ENCODE measurements around the gene MORF4L1.
"Not testable (repeated sequence)": the region's sequence is repeated elsewhere in the genome, so short reads cannot be mapped to it uniquely, and the experiment has no call there.

MORF4L1 gene

DNA sequence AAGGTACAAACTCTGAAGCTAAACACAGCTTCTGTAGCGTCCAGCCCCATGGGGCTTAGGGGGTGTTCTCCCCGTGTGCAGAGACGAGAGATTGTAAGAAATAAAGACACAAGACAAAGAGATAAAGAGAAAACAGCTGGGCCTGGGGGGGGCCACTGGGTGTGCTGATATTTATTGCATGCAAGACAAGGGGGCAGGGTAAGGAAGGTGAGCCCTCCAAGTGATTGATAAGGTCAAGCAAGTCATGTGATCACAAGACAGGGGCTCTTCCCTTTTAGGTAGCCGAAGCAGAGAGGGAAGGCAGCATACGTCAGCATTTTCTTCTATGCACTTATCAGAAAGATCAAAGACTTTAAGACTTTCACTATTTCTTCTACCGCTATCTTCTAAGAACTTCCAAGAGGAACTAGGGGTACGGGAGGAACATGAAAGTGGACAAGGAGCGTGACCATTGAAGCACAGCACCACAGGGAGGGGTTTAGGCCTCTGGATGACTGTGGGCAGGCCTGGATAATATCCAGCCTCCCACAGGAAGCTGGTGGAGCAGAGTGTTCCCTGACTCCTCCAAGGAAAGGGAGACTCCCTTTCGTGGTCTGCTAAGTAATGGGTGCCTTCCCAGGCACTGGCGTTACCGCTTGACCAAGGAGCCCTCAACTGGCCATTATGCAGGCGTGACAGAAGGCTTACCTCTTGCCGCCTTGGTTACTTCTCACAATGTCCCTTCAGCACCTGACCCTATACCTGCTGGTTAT lies 29.8 kb downstream of the MORF4L1 start:
- DNase-seq: not testable (repeated sequence)

DNA sequence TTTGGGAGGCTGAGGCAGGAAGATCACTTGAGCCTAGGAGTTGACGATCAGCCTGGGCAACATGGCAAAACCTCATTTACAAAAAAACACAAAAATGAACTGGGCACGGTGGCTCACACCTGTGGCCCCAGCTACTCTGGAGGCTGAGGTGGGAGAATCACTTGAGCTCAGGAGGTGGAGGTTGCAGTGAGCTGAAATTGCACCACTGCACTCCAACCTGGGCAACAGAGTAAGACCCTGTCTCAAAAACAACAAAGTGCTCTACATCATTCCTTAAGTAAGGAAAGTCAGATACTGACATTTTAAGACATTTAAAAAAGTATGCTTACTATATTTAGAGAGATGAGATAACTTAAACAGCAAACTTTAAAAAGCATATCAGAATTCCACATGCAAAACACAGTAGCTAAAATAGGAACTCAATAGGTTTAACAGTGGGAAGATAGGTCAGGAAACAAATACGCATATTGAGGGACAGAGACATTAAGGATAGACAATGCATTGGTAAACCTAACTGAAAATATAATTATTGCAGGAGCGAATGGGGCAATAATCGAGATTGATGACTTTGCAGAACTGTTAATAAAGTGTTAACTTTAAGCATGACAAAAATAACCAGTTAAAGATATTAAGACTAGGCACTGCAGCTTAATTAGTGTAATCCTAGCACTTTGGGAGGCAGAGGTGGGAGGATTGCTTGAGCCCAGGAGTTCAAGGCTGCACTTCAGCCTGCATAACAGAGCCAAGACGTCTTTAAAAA lies 32.1 kb downstream of the MORF4L1 start:
- no peak for DNase-seq

DNA sequence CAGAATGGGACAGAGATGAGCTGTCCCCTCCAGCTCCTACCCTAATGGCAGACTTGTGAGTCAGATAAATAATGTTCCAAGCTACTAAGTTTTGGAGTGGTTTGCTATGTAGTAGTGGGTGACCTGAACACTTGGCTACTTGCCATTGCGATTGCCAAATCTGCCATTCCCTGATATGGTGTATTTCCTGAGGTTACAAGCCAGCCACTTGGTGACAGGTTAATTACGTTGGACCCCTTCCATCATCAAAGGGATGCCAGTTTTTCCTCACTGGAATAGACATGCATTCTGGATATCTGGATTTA lies 33.6 kb downstream of the MORF4L1 start:
- DNase-seq: no peak

DNA sequence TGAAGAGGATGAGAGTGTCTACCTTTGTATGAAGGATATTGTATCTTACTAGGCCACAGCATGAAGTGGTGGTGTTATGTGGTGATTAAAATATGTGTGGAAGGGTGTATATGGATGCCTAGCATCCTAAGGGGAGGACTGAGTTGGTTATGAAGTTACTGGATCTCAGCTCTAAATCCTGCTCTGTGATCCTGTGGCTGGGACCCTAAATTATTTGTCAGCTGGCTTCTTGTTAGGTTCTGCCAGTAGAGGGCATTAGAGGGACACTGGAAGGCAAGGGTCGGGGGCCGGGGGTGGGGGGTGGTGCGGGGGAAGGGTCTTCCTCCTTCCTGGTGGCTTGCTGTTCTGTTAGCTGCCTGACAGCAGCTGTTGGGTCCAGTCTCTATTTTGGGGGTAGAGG lies 34.9 kb downstream of the MORF4L1 start:
- no peak for DNase-seq

DNA sequence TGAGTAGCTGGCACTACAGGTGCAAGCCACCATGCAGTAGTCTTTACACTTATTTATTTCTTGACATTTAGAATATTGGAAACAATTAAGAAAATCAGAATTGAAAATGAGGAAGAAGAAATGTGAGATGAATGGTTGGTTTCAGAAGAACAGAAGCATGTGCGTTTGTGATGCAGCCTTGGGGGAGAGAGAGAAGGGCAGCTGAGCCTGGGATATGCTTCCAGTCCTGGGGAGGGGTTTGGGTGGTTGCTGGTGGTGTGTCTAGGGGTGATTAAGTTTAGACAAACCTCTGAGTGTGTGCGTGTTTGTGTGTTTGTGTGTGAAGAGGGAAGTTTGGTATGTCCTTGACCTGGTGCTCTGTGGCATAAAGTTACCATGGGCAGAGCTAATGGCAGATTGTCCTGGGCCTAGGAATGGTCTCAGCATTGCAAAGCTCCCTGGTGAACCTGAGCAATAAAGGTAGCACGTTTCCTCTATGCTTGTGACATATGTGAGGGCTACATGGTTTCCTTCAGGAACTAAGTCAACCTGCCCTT lies 36.5 kb downstream of the MORF4L1 start:
- DNase-seq: no peak

DNA sequence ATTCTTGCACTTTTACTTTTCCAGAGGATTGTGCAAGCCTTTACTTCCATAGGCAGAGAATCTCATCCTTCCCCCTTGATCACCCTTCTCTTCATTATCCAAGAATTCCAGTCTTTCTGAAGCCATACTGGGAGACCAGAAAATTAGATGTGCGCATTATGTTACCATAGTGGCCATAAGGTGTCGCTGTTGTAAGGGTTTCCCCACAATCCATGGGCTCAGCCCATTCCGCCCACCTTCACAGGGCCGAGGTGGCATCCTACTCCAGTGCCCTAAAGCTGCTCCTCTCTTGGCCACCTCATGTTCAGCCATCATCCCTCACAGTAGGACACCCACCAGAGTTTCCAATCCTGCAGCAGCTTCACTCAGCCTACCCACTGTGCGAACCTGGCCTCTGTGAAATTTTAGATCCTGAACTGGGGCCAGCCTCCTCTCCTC lies 37.1 kb downstream of the MORF4L1 start:
- DNase-seq: no peak

DNA sequence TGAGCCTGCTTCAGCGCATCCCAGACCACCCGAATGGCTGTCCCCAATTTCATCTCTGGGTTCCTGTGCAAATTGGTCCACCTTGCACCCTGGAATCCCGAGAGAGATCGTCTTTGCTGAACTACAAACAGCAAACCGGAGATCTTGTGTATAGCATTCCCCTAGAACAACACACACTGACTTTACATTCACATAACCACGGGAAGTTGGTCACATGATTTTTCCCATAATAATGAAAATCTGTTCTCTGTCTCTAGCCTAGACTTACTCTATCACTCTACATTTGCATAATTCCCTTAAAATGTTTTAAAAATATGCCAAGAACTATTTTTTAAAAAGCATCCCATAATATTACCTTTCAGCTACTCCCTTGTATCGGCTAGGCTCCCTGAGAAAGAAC lies 37.6 kb downstream of the MORF4L1 start:
- no peak for DNase-seq

DNA sequence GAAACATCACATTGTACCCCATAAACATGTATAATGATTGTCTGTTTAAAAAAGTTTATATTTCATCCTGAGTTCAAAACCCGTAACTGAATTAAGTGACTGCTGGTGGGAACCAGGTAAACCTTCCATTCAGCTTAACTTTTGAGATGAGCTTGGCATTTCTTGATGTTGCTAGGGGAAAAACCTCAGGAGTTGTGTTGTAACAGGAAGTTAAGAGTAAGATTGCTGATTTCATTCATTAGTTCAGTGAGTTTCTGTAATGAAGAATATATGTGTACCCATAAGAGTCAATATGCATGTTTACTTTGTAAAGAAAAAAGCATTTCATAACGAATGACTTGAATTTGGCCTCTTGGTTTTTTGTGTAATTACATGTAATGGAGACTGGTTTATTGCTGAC lies 39.6 kb downstream of the MORF4L1 start:
- no peak for DNase-seq

DNA sequence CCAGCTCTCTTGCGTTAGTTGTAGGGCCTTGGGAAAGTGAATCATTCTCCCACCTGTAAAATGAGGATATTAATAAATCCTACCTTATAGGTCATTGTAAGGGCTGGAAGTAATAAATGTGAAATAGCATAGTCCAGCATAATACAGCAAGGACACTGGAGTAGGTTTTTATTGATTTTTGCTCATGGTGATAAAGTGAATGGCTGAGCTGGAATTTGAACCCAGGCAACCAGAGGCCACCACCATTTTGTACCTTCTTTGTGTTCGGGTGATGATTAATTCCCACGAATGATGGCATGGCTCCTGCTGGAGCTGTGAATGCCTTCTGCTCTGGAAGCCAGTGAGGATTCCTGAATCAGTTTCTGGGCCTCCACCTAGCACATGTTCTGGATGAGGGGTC lies 40.3 kb downstream of the MORF4L1 start:
- DNase-seq: no peak

DNA sequence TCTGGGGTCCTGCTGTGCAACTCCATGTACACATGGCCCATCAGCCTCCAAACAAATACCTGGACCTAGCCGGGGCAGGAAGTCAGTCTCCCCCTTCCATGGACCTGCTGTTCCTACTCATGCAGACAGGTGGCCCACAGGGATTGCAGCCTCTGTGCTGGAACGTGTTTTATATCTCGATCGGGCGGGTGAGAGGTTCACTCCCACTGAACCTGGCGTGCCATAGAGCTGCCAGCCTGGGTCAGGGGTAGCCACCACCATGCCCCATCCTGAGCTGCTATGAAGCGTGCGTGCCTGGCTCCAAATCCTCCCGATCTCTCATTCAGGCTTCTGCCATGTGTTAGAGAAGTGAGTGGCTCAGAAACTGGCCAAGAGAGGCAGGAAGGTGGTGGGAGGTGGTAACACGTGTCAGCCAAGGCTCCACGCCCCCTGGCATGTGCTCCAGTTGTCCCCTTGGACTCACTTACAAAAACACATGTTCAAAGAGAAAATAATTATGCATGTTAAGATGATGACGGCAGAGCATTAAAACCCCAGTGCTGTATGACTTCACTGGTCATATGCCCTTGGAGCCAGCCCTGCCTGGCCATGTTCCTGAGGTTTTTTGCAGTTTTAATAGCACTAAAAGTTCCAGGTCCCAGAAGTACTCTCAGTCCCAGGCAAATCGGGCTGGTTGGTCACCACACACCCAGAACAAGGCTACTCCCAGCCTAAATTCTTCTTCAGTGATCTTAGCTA lies 41.5 kb downstream of the MORF4L1 start:
- DNase-seq: no peak

DNA sequence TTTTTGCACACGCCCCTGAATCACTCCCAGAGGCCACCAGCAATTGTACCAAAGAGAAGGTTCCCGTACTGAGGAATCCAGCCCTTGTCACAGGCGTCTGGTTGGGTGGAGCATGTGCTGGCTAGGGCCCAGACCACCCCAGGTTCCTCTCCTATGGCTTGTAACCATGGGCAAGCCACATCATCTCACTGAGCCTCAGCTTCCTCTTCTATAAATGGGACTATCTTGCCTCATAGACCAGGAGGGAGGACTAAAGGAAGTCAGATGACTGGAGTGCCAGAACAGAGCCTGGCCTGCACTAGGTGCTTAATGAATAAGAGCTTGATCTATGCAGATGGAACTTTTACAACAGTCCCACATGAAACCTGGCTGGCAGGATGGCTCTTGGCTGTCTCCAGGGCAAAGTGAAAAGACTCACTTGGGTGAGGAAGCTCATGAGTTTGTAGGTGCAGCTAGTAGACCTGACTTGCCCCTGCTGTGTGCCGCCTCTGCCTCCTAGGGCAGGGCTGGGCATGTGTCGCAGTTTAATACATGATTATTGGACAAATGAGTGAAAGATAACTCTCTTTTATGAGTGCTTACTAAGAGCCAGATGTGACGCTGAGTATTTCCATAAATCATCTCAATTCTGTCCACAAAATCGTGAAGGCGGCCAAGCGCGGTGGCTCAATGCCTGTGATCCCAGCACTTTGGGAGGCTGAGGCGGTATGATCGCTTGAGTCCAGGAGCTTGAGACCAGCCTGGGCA lies 42.8 kb downstream of the MORF4L1 start:
- no peak for DNase-seq

DNA sequence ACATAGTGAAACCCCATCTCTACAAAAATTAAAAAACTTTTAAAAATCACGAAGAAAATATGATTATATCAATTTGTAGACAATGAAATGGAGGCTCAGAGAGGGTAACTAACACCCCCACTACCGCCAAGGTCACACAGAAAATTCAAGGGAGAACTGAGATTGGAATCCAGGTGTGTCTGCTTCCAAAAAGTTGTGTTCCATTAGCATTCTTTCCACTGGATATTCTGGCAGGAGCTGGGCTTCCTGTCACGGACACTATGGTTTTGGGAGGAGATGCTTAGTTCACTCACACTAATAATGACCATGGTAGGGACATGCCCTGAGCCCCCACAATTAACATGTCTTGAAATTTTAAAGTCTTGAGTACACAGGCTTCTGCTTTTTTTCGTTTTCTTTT lies 43.4 kb downstream of the MORF4L1 start:
- DNase-seq: no peak

DNA sequence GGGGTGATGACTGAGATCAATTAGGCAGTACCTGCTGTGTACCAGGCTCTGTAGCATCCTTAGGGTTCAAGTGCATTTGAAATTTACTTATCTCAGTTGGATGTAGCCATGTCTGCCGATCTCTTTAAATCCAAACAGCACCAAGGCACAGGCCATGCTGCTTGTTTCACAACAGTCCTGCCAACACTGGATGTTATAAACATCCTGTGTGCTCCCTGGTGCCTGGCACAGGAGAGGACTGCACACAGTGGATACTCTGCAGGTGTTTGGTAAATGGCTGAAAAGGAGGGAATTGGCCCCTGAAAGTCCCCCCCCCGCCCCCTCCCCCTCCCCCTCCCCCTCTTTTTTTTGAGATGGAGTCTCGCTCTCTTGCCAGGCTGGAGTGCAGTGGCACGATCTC lies 45.2 kb downstream of the MORF4L1 start:
- no peak for DNase-seq

DNA sequence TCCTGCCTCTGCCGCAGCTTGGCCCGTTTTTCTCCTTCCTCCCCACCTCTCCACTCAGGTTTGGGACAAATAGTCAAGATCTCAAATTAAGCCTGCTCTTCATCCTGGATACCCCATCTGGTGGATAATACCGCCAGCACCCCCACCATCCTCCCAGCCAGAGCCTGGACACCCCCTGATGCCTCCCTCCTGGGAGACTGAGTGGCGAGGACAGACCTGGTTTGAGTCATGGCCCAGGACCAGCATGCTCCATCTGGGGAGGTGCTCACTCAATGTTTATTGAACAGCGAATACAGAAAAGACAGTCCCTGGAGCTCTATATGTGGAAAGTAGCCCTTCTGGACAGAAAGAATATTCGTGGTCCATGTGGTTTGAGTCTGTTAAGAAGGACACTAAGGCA lies 48.8 kb downstream of the MORF4L1 start:
- no peak for DNase-seq

DNA sequence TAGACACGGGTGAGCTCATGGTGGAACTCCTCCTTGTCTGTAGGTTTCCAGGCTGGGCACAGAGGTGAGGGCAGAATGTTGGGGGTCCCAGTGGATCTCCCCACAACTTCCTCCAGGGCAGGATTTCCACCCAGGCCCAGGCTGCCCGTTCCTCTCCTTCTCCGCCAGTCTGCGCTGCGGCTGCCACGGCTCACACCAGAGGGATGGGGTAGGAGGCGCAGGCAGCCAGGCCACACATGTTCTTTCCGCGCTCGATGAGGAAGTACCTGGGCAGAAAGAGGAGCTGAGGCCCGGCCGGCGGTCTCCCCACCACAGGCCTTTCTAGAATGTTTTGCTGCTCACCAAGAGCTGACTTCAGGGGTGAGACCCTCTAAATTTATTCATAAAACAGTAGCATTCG lies 49.2 kb downstream of the MORF4L1 start:
- DNase-seq: no peak

DNA sequence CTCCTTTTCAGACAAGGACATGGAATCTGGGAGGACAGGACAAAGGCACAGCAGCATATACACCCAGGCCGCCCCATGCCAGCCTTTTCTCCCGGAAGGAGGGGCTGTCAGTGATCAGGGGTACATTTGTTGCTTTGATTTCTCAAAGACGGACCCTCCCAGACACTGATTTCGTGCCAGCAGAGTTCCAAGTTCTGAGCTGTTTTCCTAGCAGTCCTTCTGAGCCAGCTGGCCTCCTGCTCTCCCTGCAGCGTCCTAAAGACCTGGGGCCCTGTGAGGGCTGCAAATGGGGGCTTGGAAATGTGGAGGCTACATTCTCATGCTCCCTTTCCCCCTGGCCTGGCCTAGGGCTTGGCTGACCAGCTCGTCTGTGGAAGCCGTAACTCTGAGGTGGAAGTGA lies 49.8 kb downstream of the MORF4L1 start:
- DNase-seq: no peak

DNA sequence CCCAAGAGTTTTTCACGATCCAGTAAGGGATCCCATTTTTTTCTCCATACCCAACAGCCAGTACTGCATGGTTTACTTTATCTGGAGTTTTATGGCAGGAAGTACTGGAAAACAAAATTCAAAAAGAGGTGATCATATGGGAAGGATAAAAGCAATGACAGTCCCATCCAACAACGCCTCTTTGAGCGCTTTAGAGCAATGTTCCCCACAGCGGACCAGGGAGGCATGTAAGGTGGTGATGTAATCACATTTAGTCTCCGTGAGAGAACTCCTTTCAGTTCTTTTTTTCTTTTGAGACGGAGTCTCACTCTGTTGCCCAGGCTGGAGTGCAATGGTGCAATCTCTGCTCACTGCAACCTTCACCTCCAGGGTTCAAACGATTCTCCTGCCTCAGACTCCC lies 50.3 kb downstream of the MORF4L1 start:
- no peak for DNase-seq

DNA sequence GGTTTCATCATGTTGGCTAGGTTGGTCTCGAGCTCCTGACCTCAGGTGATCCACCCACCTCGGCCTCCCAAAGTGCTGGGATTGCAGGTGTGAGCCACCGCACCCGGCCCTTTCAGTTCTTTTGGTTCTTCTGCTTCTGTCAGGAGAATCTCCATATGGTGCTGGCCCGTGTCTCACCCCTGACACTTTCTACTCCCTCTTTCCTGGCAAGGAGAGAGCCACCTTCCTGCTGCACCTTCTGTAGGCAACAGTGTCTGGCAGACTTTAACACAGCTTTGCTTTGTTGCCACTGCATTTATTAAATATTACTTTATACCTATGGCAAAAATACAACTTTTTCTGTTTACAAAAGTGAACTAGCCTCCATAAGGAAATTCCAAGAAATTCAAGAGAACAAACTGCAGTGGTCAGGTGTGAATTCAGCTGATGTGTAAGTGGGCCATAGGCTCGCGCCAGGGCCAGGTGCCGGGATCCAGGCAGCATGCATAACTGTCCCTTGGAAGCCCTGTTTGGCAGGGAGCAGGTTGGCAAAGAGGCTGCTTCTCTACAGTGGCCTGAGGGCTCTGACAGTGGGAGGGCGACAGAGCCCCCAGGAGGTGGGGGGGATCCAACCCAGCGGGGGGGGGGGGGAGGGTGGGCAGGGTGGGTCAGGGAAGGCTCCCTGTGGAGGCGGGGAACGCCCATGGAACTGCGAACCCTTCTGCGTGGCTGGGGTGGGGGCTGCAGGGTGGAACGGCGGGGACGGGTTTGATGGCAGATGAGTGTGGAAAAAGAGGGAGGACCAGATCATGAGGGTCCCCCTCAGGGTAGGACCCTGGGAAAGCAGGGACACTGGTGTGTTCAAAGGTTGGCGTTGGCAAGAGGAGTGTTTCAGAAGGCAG lies 51.0 kb downstream of the MORF4L1 start:
- DNase-seq: no peak

DNA sequence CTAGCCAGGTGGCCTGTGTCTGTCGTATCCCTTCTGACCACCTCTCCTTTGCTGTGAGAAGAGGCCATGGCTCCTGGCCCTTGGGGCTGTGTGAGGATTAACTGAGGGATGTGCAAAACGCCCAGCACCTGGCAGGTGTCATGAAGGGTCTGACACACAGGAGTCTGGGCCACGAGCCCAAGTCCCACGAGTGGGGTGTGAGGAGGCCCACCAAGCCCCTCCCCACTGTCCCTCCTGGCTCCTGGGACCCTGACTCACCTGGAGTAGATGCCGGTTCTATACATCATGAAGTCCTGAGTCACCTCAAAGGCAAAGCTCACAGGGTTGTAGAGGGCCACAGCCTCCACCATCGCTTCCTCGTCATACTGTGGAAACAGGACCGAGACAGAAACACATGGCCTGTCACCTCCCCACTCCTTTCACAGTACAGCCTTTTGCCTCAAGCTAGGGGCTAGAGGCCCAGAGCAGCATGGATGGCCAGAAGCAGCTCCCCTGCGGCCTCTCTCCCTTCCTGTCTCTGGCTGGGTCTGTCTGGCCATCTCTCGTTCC lies 52.5 kb downstream of the MORF4L1 start:
- DNase-seq: no peak

DNA sequence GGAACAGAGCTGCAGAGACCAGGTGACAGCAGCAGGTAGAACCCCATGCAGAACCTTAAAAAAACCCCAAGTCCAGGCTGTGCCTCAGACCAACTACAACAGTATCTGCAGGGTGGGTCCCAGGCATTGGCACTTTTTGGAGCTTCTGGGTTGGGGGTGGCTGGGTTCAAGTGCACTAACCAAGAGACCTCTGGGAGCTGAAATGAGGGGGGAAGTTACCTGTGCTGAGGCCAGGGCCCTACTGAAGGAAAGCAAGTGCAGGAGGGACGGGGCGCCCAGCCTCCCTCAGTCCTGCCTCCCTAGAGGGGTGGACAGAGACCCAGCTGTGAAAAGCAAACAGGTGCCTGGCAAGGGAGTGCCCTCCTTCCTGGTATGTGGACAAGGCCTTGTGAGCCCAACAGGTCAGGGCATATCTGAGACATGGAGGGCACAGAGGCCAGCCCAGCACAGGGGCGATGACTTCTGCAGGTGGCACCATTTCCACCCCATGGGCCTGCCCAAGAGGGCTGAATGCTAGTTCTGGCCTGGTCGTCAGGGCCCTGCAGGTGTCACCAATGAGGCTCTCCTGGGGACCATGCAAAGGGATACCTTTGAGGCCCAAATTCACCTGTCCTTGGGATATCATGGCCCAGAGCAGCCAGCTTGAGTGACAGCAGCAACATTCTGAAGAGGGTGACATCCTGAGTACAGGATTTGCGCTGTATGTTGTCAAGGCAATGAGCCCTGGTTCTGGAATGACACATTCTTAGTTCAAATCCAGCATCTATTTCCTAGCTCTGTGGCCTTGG lies 53.5 kb downstream of the MORF4L1 start:
- DNase-seq: no peak
